GM23338 (cell line): ENCODE data around the gene NUCB1. TPM values are rescaled to one million over a fixed set of nuclear protein-coding genes. Genes with fewer than 3 reads are reported as not detected.

ENCODE experiments used
- EZH2 ChIP-seq: fragments of 200-600 bp; sonication (generic); IDR thresholded peaks from one replicate; pipeline ENCODE4 v1.8.0; 2017; ENCODE audit warnings: antibody characterized with exemption, mild to moderate bottlenecking, low read depth; ENCODE audit not compliant: unreplicated experiment
- NANOG ChIP-seq: IDR thresholded peaks from 2 replicates; pipeline ENCODE4 v1.6.1; 2016; ENCODE audit warnings: antibody characterized with exemption, borderline replicate concordance
- polyA plus RNA-seq: library from polyadenylated mRNA; unstranded; fragments of >200 nt; fragmentation: Nextera tagmentation; extraction: Ambion mirVana; gene quantifications from 2 replicates; pipeline ENCODE4 v1.2.1, GENCODE V29; 2016
- total RNA-seq: library from RNA; depleted of rRNA; stranded (reverse); fragments of >200 nt; shearing (Covaris generic); gene quantifications from 2 replicates; pipeline ENCODE4 v1.2.3, GENCODE V29; 2014
- TF ChIP-seq, protein P1 (sequence below): fragments of 250-450 bp; sonication (Bioruptor Pico); IDR thresholded peaks from 2 replicates; pipeline ENCODE4 v1.5.0; 2020; ENCODE audit warnings: mild to moderate bottlenecking, moderate library complexity
- TF ChIP-seq, protein P2 (sequence below): IDR thresholded peaks from 2 replicates; pipeline ENCODE4 v1.6.1; 2016; ENCODE audit warnings: antibody characterized with exemption
- TF ChIP-seq, protein P3 (sequence below), 2 experiments: fragments of 200-600 bp in 1 of 2; sonication (generic) in 1 of 2; conservative IDR thresholded peaks; 2 replicates each; pipeline versions ENCODE4 v1.5.1 to v1.6.1; 2016 to 2017; ENCODE audit warnings: antibody characterized with exemption in 2 of 2, low read depth in 2 of 2, mild to moderate bottlenecking in 2 of 2, moderate library complexity in 1 of 2

NUCB1 gene
- total and polyA plus RNA-seq, 2 experiments from 2014 or later = 57.1 to 163 TPM

DNA sequence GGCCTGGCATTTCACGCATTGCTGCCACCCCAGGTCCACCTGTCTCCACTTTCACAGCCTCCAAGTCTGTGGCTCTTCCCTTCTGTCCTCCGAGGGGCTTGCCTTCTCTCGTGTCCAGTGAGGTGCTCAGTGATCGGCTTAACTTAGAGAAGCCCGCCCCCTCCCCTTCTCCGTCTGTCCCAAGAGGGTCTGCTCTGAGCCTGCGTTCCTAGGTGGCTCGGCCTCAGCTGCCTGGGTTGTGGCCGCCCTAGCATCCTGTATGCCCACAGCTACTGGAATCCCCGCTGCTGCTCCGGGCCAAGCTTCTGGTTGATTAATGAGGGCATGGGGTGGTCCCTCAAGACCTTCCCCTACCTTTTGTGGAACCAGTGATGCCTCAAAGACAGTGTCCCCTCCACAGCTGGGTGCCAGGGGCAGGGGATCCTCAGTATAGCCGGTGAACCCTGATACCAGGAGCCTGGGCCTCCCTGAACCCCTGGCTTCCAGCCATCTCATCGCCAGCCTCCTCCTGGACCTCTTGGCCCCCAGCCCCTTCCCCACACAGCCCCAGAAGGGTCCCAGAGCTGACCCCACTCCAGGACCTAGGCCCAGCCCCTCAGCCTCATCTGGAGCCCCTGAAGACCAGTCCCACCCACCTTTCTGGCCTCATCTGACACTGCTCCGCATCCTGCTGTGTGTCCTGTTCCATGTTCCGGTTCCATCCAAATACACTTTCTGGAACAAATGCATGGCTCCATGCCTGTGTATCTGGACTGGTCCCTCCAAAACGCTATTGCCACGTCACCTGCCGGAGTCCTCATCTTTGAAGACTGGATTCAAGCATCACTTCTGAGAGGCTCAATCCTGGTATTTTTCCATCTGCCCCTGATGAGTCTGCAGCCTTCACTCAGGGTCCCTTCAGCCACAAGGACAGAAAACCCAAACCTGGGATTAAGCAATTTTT, 22.7 kb downstream of the NUCB1 start (continued):
- TF ChIP-seq, protein P1, sequence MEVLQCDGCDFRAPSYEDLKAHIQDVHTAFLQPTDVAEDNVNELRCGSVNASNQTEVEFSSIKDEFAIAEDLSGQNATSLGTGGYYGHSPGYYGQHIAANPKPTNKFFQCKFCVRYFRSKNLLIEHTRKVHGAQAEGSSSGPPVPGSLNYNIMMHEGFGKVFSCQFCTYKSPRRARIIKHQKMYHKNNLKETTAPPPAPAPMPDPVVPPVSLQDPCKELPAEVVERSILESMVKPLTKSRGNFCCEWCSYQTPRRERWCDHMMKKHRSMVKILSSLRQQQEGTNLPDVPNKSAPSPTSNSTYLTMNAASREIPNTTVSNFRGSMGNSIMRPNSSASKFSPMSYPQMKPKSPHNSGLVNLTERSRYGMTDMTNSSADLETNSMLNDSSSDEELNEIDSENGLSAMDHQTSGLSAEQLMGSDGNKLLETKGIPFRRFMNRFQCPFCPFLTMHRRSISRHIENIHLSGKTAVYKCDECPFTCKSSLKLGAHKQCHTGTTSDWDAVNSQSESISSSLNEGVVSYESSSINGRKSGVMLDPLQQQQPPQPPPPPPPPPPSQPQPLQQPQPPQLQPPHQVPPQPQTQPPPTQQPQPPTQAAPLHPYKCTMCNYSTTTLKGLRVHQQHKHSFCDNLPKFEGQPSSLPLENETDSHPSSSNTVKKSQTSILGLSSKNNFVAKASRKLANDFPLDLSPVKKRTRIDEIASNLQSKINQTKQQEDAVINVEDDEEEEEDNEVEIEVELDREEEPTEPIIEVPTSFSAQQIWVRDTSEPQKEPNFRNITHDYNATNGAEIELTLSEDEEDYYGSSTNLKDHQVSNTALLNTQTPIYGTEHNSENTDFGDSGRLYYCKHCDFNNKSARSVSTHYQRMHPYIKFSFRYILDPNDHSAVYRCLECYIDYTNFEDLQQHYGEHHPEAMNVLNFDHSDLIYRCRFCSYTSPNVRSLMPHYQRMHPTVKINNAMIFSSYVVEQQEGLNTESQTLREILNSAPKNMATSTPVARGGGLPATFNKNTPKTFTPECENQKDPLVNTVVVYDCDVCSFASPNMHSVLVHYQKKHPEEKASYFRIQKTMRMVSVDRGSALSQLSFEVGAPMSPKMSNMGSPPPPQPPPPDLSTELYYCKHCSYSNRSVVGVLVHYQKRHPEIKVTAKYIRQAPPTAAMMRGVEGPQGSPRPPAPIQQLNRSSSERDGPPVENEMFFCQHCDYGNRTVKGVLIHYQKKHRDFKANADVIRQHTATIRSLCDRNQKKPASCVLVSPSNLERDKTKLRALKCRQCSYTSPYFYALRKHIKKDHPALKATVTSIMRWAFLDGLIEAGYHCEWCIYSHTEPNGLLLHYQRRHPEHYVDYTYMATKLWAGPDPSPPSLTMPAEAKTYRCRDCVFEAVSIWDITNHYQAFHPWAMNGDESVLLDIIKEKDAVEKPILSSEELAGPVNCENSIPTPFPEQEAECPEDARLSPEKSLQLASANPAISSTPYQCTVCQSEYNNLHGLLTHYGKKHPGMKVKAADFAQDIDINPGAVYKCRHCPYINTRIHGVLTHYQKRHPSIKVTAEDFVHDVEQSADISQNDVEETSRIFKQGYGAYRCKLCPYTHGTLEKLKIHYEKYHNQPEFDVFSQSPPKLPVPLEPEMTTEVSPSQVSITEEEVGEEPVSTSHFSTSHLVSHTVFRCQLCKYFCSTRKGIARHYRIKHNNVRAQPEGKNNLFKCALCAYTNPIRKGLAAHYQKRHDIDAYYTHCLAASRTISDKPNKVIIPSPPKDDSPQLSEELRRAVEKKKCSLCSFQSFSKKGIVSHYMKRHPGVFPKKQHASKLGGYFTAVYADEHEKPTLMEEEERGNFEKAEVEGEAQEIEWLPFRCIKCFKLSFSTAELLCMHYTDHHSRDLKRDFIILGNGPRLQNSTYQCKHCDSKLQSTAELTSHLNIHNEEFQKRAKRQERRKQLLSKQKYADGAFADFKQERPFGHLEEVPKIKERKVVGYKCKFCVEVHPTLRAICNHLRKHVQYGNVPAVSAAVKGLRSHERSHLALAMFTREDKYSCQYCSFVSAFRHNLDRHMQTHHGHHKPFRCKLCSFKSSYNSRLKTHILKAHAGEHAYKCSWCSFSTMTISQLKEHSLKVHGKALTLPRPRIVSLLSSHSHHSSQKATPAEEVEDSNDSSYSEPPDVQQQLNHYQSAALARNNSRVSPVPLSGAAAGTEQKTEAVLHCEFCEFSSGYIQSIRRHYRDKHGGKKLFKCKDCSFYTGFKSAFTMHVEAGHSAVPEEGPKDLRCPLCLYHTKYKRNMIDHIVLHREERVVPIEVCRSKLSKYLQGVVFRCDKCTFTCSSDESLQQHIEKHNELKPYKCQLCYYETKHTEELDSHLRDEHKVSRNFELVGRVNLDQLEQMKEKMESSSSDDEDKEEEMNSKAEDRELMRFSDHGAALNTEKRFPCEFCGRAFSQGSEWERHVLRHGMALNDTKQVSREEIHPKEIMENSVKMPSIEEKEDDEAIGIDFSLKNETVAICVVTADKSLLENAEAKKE (CRISPR knock-in tag) = no peak
- TF ChIP-seq NANOG (no peak), EZH2 (no peak)
- TF ChIP-seq, protein P2, sequence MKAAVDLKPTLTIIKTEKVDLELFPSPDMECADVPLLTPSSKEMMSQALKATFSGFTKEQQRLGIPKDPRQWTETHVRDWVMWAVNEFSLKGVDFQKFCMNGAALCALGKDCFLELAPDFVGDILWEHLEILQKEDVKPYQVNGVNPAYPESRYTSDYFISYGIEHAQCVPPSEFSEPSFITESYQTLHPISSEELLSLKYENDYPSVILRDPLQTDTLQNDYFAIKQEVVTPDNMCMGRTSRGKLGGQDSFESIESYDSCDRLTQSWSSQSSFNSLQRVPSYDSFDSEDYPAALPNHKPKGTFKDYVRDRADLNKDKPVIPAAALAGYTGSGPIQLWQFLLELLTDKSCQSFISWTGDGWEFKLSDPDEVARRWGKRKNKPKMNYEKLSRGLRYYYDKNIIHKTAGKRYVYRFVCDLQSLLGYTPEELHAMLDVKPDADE = no peak
- TF ChIP-seq, protein P3, sequence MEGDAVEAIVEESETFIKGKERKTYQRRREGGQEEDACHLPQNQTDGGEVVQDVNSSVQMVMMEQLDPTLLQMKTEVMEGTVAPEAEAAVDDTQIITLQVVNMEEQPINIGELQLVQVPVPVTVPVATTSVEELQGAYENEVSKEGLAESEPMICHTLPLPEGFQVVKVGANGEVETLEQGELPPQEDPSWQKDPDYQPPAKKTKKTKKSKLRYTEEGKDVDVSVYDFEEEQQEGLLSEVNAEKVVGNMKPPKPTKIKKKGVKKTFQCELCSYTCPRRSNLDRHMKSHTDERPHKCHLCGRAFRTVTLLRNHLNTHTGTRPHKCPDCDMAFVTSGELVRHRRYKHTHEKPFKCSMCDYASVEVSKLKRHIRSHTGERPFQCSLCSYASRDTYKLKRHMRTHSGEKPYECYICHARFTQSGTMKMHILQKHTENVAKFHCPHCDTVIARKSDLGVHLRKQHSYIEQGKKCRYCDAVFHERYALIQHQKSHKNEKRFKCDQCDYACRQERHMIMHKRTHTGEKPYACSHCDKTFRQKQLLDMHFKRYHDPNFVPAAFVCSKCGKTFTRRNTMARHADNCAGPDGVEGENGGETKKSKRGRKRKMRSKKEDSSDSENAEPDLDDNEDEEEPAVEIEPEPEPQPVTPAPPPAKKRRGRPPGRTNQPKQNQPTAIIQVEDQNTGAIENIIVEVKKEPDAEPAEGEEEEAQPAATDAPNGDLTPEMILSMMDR (conservative IDR thresholded peaks at IDR 0.05; ENCODE audit: low read depth in 2 of 2) = no peak
